Upper lobe of right lung (tissue), 1 donor: Measurements from ENCODE around the gene MYO5A. TPM values are rescaled to one million over a fixed set of nuclear protein-coding genes. Genes with fewer than 3 reads are reported as not detected.

Experiments
- ATAC-seq: fragments of 200-7000 bp; cut with Tn5 transposase; one replicate; pipeline ENCODE4 v1.9.1; 2020; ENCODE audit warnings: mild to moderate bottlenecking, moderate library complexity
- DNase-seq: peaks from one replicate; pipeline ENCODE4 v3.0.0-alpha.2; 2020
- H3K27ac ChIP-seq: fragments of 200-600 bp; one replicate; pipeline ENCODE4 v1.8.0; 2022
- H3K27me3 ChIP-seq: fragments of 200-600 bp; one replicate; pipeline ENCODE4 v1.8.0; 2022; ENCODE audit warnings: mild to moderate bottlenecking
- H3K36me3 ChIP-seq: fragments of 200-600 bp; one replicate; pipeline ENCODE4 v1.8.0; 2022
- H3K4me1 ChIP-seq: fragments of 200-600 bp; one replicate; pipeline ENCODE4 v1.8.0; 2022
- H3K4me3 ChIP-seq: fragments of 200-600 bp; one replicate; pipeline ENCODE4 v1.8.0; 2022; ENCODE audit warnings: mild to moderate bottlenecking
- H3K9me3 ChIP-seq: fragments of 200-600 bp; one replicate; pipeline ENCODE4 v1.8.0; 2022
- intact Hi-C: fragments of 100-400 bp; cut with DNase I; formaldehyde crosslinking; loops from one replicate; pipeline ENCODE4 v1.11.0; 2022
- total RNA-seq: library from RNA; stranded (reverse); fragmentation: NEBNext Ultra II Directional; extraction: Animal tissue kit (Norgen Biotek cat#: 25700); gene quantifications from one replicate; pipeline ENCODE4 v1.2.1, GENCODE V29; 2021
- TF ChIP-seq, protein P1 (sequence below): fragments of 200-600 bp; IDR thresholded peaks from one replicate; pipeline ENCODE4 v1.8.0; 2022; ENCODE audit warnings: antibody characterized with exemption
- donor health status: DM: no; HTN: yes; CAD: no; lungs with severe emphysema.

Gene MYO5A
- total RNA-seq, 1 donor from 2014 or later, result 26.0 TPM

DNA sequence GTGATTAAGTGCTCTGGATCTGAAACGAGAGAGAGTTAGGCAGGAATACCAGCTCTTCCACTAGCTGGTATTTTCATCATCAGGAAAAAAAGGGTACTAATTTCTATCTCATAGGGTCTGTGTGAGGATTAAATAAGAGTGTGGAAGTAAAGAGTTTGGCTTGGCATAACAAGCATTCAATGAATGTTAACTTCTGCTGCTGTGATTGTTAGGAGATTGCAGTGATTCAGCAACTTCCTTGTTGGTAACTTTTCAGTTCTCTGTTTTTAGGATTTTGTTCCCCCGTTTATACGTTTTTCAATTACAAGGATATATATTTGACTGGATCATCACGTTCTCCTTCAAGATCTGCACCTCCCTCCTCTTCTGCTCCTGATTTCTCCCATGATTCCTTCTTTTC is 167.2 kb downstream of the MYO5A start:
- no peaks in the 10 kb centered on the region for H3K27me3 ChIP-seq
- intact Hi-C loops, result no loop called here
- DNase-seq (no peak), ATAC-seq (no peak)
- TF ChIP-seq, protein P1, sequence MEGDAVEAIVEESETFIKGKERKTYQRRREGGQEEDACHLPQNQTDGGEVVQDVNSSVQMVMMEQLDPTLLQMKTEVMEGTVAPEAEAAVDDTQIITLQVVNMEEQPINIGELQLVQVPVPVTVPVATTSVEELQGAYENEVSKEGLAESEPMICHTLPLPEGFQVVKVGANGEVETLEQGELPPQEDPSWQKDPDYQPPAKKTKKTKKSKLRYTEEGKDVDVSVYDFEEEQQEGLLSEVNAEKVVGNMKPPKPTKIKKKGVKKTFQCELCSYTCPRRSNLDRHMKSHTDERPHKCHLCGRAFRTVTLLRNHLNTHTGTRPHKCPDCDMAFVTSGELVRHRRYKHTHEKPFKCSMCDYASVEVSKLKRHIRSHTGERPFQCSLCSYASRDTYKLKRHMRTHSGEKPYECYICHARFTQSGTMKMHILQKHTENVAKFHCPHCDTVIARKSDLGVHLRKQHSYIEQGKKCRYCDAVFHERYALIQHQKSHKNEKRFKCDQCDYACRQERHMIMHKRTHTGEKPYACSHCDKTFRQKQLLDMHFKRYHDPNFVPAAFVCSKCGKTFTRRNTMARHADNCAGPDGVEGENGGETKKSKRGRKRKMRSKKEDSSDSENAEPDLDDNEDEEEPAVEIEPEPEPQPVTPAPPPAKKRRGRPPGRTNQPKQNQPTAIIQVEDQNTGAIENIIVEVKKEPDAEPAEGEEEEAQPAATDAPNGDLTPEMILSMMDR, result no peak
- no peaks in the 10 kb centered on the region for H3K9me3 ChIP-seq
- no peak overlapping the region for H3K4me3 ChIP-seq
- H3K4me1 ChIP-seq, result no peaks in the 10 kb centered on the region
- peaks cover 43% of the 10 kb centered on the region for H3K36me3 ChIP-seq
- no peak overlapping the region for H3K27ac ChIP-seq

DNA sequence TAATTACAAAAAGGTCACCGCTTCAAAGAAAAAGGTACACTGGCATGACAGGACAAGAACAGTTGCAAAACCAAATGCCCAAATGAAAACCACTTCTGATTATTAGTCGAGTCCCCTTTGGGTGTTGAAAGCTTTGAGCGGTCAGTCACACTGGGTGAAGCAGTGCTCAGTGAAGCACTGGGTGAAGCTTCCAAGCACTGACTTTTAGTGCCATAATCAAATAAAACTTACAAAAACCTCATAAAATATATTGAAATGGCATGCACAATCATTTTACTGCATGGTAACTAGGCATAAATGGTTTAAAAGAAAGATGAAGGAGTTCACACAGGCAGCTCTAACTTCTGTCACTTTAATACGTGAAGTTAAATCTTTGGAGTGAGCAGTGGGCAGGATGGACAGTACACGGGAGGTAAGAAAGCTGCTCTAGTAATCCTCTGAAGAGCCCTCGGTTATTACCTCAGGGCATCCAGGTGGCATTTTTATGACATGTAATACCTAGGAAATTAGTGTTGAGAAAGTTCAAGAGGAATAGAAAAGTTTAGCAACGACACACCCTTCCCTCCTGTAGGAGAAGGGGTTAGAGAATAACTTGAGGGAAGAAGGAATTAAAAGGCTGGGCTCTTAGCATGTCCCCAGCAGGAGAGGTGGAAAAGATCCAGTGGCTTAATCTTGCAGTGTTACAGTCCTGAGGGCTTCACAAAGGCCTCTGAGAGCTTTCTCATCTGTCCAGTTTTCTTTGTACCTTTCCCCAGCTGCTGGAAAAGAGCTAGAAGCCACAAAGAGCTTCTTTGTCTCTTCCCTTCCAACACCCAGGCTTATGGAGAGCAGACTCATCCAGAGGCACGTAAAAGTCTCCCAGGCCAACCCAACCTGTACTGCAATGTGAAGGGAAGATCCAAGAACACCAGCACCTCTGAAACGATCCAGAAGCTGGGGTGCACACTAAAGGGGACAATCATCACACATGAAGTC is 168.2 kb downstream of the MYO5A start:
- Histone ChIP-seq H3K9me3 (no peaks in the 10 kb centered on the region), H3K27ac (no peak overlapping the region), H3K4me1 (no peaks in the 10 kb centered on the region), H3K36me3 (peaks cover 42% of the 10 kb centered on the region), H3K27me3 (no peaks in the 10 kb centered on the region), H3K4me3 (no peak overlapping the region)
- DNase-seq (no peak), ATAC-seq (no peak)
- intact Hi-C loops, result no loop called here
- TF ChIP-seq, protein P1, result no peak

DNA sequence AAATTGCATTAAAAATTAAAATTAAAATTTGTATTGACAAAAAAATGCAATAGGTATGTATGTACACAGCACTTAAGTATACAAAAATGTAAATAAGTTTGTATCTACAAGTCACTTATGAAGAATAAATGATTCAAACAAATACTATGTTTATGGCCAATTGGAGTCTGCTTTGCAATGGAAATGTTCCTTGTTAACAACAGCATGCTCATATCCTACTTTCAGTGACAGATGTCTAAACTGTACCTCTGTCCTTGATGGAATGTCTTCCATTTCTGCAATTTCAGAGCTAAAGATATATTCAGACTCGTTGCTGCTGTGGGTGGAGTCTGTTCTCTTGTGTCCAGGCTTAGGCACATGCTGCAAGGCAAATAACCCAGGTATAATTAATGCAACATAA is 169.0 kb downstream of the MYO5A start:
- intact Hi-C loops, result no loop called here
- Histone ChIP-seq H3K4me1 (no peaks in the 10 kb centered on the region), H3K27me3 (no peaks in the 10 kb centered on the region), H3K4me3 (no peak overlapping the region), H3K9me3 (no peaks in the 10 kb centered on the region), H3K36me3 (peaks cover 42% of the 10 kb centered on the region), H3K27ac (no peak overlapping the region)
- TF ChIP-seq, protein P1, result no peak
- no peak for ATAC-seq
- DNase-seq, result no peak

GRCh38 chr15:52357949-52358348 is 170.7 kb downstream of the MYO5A start:
- Histone ChIP-seq H3K4me3 (no peak overlapping the region), H3K9me3 (no peaks in the 10 kb centered on the region), H3K27me3 (no peaks in the 10 kb centered on the region), H3K4me1 (no peaks in the 10 kb centered on the region), H3K27ac (no peak overlapping the region), H3K36me3 (peaks cover 26% of the 10 kb centered on the region)
- intact Hi-C loops, result no loop called here
- no peak for ATAC-seq
- DNase-seq, result no peak
- TF ChIP-seq, protein P1, result no peak

DNA sequence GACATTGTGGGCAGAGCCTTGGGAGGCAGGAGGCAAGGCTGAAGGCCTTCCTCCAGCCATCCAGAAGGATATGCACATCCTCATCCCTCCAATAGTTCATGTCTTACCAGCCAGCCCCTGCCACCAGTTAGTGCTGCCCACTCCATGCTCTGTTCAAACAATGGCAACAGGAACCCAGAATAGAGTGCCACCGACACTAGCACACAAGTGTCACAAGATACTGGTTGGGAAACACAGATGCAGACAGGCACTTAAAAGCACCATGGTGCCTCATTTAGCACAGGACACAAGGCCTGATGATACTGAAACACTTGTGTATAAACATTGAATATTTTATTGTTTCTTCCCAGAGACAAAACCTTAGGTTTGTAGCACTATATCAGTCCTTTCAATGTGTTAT is 176.6 kb downstream of the MYO5A start:
- ATAC-seq (peak; percentile 19), DNase-seq (no peak)
- no peak overlapping the region for H3K4me3 ChIP-seq
- no peaks in the 10 kb centered on the region for H3K9me3 ChIP-seq
- H3K36me3 ChIP-seq, result peaks cover 13% of the 10 kb centered on the region
- intact Hi-C loops, result no loop called here
- H3K4me1 ChIP-seq, result no peaks in the 10 kb centered on the region
- TF ChIP-seq, protein P1, result no peak
- H3K27ac ChIP-seq, result no peak overlapping the region
- no peaks in the 10 kb centered on the region for H3K27me3 ChIP-seq
